Testis (tissue), 3 donors: ENCODE results near the gene DPF1. TPM values are rescaled to one million over a fixed set of nuclear protein-coding genes. Genes with fewer than 3 reads are reported as not detected.
A peak's percentile ranks its signal among the peaks of the same experiment; 100 is the strongest.
"Not testable (repeated sequence)": the region's sequence is repeated elsewhere in the genome, so short reads cannot be mapped to it uniquely, and the experiment has no call there.

Experiments
- DNase-seq: peaks from one replicate; pipeline ENCODE4 v3.0.0-alpha.2; 2019
- H3K27ac ChIP-seq, 2 donors: fragments of 200-600 bp; sonication (generic); one replicate each; pipeline ENCODE4 v1.5.1; 2019
- H3K27me3 ChIP-seq: fragments of 200-600 bp; sonication (generic); one replicate; pipeline ENCODE4 v1.5.1; 2019
- H3K36me3 ChIP-seq: fragments of 200-600 bp; sonication (generic); one replicate; pipeline ENCODE4 v1.5.1; 2017; ENCODE audit warnings: low read depth; ENCODE audit errors: missing control alignments
- H3K4me1 ChIP-seq: fragments of 200-600 bp; sonication (generic); one replicate; pipeline ENCODE4 v1.5.1; 2019
- H3K4me3 ChIP-seq, 2 donors: fragments of 200-600 bp; sonication (generic); one replicate each; pipeline ENCODE4 v1.5.1; 2017 to 2019
- H3K9me3 ChIP-seq: fragments of 200-600 bp; sonication (generic); one replicate; pipeline ENCODE4 v1.5.1; 2017
- POLR2A ChIP-seq: fragments of 450-650 bp; IDR thresholded peaks from one replicate; pipeline ENCODE4 v1.6.1; 2017; ENCODE audit warnings: antibody characterized with exemption, mild to moderate bottlenecking, moderate library complexity
- WGBS, 2 donors: methylation state at CpG; one replicate each; pipeline ENCODE4 v1.1.5; 2018; 5-methylcytosine and 5-hydroxymethylcytosine counted together
- intact Hi-C: fragments of 100-400 bp; cut with DNase I; formaldehyde crosslinking; loops from one replicate; pipeline ENCODE4 v1.15.1; 2023; ENCODE audit warnings: low total_unique reads
- polyA plus RNA-seq: library from polyadenylated mRNA; stranded (reverse); fragments of 350-450 nt; fragmentation: Illumina TruSeq; extraction: RNeasy Lipid Tissue Mini Kit (QIAGEN cat#74804); gene quantifications from one replicate; pipeline ENCODE4 v1.2.3, GENCODE V29; 2014; ENCODE audit warnings: low read depth, low replicate concordance; ENCODE audit not compliant: insufficient read depth
- total RNA-seq, 2 donors: library from RNA; depleted of rRNA; stranded (reverse); fragments of >200 nt; gene quantifications; one replicate each; pipeline ENCODE4 v1.2.3, GENCODE V29; 2016
- TF ChIP-seq, protein P1 (sequence below), 3 experiments: fragments of 450-650 bp in 2 of 3; fragments of 200-600 bp in 1 of 3; sonication (generic) in 1 of 3; IDR thresholded peaks; one replicate each; pipeline ENCODE4 v1.5.1; 2016 to 2019; ENCODE audit warnings: antibody characterized with exemption in 3 of 3, mild to moderate bottlenecking in 2 of 3, moderate library complexity in 1 of 3

The DPF1 gene
- total and polyA plus RNA-seq, 3 donors from 2014 or later, result 3.6 to 6.4 (median 4.7) TPM

DNA sequence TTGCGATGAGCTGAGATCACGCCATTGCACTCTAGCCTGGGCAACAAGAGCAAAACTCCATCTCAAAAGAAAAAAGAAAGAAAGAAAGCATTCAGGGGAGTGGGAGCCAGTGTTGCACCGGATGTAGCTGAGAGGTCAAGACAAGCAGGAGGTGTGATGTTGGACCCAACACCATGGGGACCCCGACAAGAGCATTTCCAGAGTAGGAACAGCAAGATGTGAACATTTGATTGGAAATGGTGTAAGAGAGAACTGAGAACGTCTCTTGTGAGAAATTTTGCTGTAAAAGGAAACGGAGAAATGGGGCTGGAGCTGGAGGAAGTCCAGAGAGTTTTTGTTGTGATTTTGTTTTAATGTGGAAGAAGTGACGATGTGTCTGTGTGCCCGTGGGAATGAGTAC, 15.8 kb upstream of the DPF1 start:
- 52 to 60% methylated on average over 8 of the region's 8 CpGs for WGBS, 2 donors
- H3K9me3 ChIP-seq, result no peaks in the 10 kb centered on the region
- intact Hi-C loops, result loop anchor here (5.0 kb wide), 1 partner anchor 87 kb away; no protein-coding TSS in a partner anchor
- H3K4me3 ChIP-seq, result no peak overlapping the region
- no peaks in the 10 kb centered on the region for H3K27me3 ChIP-seq
- no peaks in the 10 kb centered on the region for H3K36me3 ChIP-seq
- no peak for TF ChIP-seq POLR2A
- TF ChIP-seq, protein P1, sequence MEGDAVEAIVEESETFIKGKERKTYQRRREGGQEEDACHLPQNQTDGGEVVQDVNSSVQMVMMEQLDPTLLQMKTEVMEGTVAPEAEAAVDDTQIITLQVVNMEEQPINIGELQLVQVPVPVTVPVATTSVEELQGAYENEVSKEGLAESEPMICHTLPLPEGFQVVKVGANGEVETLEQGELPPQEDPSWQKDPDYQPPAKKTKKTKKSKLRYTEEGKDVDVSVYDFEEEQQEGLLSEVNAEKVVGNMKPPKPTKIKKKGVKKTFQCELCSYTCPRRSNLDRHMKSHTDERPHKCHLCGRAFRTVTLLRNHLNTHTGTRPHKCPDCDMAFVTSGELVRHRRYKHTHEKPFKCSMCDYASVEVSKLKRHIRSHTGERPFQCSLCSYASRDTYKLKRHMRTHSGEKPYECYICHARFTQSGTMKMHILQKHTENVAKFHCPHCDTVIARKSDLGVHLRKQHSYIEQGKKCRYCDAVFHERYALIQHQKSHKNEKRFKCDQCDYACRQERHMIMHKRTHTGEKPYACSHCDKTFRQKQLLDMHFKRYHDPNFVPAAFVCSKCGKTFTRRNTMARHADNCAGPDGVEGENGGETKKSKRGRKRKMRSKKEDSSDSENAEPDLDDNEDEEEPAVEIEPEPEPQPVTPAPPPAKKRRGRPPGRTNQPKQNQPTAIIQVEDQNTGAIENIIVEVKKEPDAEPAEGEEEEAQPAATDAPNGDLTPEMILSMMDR (IDR thresholded peaks at IDR 0.05), result no peak
- H3K4me1 ChIP-seq, result peaks cover 10% of the 10 kb centered on the region
- DNase-seq, result no peak
- H3K27ac ChIP-seq, result no peak overlapping the region

DNA sequence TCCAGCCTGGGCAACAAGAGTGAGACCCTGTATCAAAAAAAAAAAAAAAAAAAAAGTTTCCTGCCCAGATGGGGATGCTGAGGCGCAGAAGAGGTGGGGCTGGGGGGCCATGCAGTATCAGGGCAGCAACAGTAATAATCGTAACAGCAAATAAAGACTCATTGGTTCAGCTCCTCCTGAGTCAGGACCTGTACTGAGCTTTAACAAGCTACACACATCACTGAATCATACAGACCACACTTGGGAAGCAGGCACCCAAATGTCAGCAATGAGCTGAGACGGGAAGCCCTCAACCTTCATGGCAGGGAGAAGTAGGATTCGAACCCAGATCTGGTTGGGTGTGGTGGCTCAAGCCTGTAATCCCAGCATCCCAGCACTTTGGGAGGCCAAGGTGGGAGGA, 10.6 kb upstream of the DPF1 start:
- H3K36me3 ChIP-seq, result no peaks in the 10 kb centered on the region
- intact Hi-C loops, result no loop called here
- H3K27ac ChIP-seq, result no peak overlapping the region
- TF ChIP-seq POLR2A, result no peak
- TF ChIP-seq, protein P1 (IDR thresholded peaks at IDR 0.05), result no peak
- DNase-seq, result no peak
- H3K4me3 ChIP-seq, result no peak overlapping the region
- H3K9me3 ChIP-seq, result no peaks in the 10 kb centered on the region
- H3K4me1 ChIP-seq, result no peaks in the 10 kb centered on the region
- WGBS, 2 donors, result 91 to 94% methylated on average over 4 of the region's 4 CpGs
- no peaks in the 10 kb centered on the region for H3K27me3 ChIP-seq

DNA sequence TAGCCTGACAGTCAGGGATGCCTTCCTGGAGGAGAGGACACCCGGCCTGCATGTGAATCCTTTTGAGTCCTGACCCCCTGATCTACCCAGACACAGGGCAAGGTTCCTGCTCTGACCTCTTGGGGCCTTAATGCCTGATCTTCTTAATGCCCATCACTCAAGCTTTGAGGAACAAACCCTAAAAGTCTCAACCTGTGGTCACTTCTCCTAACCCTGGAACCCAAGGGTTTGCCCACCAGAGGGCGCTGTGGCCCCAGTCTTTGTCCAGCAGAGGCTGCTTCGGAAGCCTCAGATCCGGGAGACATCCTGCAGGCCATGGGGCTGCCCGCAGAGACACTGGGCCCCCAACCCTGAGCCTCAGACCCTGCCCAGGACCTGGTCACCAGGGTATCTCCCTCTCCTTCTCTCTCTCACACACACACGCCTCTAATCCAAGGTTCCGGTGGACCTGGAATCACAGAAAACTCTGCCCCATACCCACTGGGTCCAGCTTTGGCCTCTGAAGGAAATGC, 9.8 kb upstream of the DPF1 start:
- Histone ChIP-seq H3K27ac (no peak overlapping the region), H3K9me3 (no peaks in the 10 kb centered on the region), H3K4me1 (peaks cover 5% of the 10 kb centered on the region), H3K27me3 (no peaks in the 10 kb centered on the region), H3K4me3 (no peak overlapping the region), H3K36me3 (no peaks in the 10 kb centered on the region)
- 36 to 54% methylated on average over 5 to 7 of the region's 7 CpGs for WGBS, 2 donors
- DNase-seq, result peak; percentile 89
- intact Hi-C loops, result no loop called here
- TF ChIP-seq POLR2A, result no peak
- TF ChIP-seq, protein P1 (IDR thresholded peaks at IDR 0.05), result peak; percentile 74 to 81 (median 79)

DNA sequence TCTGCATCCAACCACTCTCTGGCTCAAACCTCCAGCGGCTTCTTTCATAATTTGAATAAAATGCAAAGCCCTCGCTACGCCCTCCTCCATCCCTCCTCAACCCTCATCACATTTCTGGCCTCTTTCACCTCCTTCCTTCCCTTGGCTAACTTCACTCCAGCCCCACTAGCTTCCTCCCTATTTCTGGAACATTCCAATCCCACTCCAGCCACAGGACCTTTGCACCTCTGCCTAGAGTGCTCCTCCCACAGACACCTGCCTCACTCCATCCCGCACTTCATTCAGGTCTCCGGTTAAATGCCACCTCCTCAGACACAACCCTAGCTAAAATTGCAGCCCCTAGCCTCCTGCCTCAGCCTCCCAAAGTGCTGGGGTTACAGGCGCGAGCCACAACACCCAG, 7.9 kb upstream of the DPF1 start:
- no peaks in the 10 kb centered on the region for H3K9me3 ChIP-seq
- TF ChIP-seq, protein P1 (IDR thresholded peaks at IDR 0.05), result no peak
- no peak for TF ChIP-seq POLR2A
- intact Hi-C loops, result no loop called here
- DNase-seq, result no peak
- peaks cover 4% of the 10 kb centered on the region for H3K27me3 ChIP-seq
- peaks cover 12% of the 10 kb centered on the region for H3K4me1 ChIP-seq
- no peak overlapping the region for H3K27ac ChIP-seq
- H3K4me3 ChIP-seq, result no peak overlapping the region
- H3K36me3 ChIP-seq, result no peaks in the 10 kb centered on the region
- WGBS, 2 donors, result 90 to 91% methylated on average over 7 of the region's 7 CpGs

DNA sequence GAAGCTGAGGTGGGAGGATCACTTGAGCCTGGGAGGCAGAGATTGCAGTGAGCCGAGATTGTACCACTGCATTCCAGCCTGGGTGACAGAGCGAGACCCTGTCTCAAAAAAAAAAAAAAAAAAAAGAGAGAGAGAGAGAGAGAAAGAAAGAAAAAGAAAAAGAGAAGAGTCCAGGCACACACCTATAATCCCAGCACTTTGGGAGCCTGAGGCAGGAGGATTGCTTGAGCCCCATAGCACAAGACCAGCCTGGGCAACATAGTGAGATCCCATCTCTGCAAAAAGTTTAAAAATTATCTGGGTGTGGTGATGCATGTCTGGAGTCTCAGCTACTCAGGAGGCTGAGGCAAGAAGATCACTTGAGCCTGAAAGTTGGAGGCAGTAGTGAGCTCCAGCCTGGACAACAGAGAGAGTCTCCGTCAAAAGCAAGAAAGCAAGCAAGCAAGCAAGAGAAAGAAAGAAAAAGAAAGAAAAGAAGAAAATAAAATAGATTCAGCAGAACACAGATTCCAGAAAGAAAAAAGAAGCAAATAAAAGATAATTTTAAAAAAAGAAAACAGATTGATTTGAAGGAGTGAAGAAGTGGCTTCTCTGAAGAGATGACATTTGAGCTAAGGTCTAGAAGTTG, 6.6 kb upstream of the DPF1 start:
- 71 to 90% methylated on average over 3 of the region's 3 CpGs for WGBS, 2 donors
- H3K27ac ChIP-seq, H3K36me3 ChIP-seq, H3K9me3 ChIP-seq, intact Hi-C loops, H3K4me3 ChIP-seq, H3K27me3 ChIP-seq, DNase-seq: not testable (repeated sequence)
- H3K4me1 ChIP-seq, result peaks cover 12% of the 10 kb centered on the region
